HG03280 (cell line): ENCODE measurements around the gene OXT.

ENCODE experiments used
- ATAC-seq: cut with Tn5 transposase; IDR thresholded peaks from one replicate; pipeline ENCODE4 v1.9.1; 2021; ENCODE audit warnings: mild to moderate bottlenecking, moderate library complexity; ENCODE audit not compliant: unreplicated experiment

The OXT gene

DNA sequence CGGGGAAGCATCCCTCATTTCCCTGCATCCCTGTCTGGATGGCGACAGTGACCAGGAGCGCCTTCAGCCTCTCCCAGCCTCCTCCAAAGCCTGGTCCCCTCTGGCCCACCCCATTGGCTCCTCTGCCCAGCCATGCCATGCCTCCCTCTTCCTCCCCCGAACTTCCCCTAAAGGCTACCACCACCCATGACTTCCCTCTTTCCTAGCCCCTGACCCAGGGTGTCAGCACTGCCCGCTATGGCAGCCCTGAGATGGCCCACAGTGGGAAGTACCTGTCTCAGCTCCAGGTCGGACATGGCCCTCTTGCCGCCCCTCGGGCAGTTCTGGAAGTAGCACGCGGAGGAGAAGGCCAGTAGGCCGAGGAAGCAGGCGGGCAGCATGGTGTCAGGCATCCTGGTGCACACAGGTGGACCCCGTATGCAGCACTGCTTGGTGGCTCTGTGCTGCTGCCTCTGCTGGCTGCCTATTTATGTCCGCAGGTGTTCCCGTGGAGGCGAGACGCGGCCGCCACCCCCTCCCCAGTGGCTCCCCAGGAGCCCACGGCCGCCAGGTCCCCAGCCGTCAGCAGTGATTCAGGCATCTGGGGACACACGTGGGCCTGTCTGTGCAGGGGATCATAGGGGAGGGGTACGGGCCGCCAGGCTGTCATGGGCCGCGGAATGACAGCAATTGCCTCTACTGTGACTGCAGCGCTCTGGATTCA lies 13.0 kb downstream of the OXT start, which contains the start of gene AVP:
AVP (minus strand) TSS at position 442 of the 703 bp plus-strand sequence; CDS start at position 392, 50 bp downstream.
- no peak for ATAC-seq

DNA sequence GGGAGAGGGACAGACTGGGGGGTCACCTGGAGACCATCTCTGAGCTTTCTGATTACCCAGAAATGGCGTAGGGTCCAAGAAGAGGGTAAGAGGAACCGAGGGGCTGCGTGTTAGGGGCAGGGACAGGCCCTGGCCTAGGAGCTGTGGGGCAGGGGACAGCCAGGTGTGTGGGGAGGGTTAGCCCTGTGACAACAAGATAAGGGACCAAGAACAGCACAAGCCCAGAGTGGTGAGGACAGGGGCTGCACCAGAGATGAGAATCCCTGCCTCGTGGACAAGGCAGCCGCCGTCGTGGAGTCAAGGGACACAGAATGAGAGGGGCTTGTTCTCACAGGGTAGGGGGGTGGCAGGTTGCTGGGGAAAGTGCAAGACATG lies 13.6 kb downstream of the OXT start:
- ATAC-seq: no peak

DNA sequence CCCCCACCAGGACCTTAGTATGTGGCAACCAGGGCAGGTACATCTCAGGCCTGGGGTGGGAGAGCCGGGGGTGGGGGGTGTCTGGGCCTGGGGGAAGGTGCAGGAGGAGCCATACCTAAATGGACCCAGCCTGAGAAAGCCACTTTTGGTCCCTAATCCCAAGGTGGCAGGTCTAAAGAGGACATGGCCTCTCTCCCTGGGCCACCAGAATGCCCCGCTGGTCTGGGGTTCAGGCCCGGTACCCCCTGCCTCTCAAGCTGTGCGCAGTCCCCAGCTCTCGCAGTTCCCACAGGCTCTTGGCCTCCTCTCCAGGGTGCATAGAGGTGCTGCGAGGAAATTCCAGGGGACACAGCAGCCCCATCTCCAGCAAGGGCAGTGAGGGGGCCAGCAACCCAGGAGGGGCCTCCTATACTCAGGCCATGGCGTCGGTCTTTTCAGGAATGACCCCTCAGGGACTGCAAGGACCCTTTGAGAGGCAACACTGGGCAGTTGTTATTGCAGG lies 14.2 kb downstream of the OXT start:
- ATAC-seq: no peak

DNA sequence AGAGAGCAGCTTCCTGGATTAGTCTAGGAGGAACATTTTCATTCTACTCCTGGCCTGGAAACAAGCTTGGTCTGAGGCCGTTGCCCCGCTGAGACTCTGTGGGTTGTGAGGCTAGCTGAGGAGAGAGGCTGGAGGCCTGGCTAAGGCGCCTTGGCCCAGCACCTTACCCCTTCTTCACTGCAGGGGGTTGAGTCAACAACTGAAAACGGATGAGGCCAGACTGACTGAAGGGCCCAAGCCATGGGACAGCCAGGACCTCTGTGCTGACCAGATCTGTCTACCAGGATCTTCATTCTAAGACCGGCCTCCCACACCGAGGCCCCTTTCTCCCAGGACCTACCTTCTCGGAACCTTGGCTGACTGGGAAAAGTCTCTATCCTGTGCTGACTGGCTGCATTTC lies 16.6 kb downstream of the OXT start:
- ATAC-seq: no peak

DNA sequence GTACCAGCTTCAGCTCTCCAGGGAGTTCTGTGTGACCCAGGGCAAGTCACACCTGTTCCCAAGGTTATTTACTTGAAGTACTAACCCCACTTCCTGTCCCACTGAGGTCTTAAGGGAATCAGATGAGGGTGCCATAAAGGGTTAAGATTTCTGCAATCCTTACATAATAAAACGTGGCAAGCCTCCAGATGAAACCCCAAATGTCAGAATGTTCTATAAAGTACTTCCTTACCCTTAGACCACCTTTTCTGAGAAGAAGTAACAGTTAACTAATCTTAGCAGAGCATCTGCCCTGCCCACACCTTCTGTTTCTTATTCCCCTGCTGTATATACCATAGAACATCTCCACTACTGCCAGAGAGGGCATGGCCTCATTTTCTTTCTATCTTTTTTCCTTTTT lies 19.1 kb downstream of the OXT start:
- ATAC-seq: no peak

DNA sequence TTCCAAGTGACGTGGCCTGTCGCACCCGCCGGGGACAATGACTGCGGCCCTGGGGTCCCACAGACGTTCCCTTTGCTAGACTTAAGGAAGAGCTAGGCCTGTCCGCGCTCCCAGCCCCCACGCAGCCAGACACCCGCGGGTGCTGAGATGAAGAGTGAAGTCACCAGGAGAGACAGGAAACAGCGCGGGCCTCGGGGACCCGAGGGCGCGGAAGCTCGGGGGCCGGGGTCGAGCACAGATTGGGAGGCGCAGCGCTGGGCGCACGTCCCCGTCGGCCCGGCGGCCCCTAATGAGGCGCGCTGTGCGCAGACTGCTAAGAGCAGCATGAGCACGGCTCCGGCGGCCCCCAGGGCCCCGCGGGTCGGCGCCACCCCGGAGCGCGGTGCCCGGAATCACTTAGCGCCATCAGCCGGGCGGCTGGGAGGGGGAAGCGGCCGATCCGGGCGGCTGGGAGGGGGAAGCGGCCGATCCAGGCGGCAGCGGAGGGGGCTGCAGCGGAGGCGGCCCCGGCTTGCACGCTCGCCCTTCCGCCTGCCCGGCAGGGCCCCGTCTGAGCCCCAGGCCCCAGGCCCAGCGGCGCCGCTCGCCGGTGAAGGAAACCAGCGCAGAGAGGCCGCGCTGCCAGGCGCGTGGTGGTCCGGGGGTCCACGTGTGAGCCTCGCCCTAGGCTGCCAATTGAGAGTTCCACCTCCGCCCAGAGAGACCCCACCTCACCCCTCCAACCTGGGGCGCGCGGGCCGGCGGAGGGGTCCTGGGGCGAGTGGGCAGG lies 21.4 kb downstream of the OXT start:
- no peak for ATAC-seq

DNA sequence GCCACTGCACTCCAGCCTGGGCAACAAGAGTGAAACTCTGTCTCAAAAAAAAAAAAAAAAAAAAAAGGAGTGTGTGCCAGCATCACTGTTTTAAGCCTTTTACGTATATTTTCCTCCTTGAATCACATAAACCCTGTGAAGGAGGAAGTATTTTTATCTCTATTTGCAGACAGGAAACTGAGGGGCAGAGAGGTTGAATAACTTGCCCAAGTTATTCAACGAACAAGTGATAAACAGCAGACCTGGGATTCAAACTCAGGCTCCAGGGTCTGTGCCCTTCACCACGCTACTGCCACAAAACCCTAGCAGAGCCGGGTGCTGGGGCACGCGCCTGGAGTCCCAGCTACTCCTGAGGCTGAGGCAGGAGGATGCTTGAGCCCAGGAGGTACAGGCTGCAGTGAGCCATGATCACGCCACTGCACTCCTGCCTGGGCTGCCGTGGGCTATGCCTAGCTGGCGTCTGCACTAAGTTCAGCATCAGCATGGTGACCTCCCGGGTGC lies 22.5 kb downstream of the OXT start:
- no peak for ATAC-seq

DNA sequence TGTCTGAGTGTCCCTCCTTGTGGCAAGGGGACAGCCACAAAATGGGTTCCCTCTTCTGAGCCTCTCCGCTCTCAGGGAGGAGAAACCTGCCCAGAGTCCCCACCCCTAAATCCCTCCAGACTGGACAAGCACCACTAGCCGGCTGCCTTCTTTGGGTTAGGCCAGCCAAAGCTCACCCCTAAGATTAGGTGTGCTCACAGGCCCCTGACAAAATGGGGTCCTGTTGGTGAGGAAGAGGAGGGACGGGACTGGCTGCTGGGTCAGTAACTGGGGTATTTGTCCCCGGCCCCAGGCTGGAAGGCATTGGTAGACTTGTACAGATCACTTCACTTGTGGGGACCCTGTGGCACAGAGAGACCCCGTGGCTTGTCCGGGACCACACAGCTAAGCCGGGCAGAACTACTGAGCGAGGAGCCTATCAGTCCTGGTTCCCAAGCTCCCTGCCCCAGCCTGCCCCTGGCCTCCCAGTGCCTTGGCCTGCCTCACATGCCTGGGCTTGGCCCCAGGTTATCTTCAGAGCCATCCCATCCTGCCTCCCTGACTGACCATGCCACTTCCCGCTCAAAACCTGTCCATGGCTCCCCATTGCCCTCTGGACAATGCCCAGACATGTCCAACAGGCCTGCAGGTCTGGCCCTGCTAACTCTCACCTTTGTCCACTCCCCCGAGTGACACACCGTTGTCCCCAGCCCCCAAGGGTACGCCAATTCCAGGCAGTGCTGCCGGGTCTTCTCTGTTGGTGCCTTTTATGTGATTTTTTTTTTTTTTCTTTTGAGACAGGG lies 23.6 kb downstream of the OXT start:
- no peak for ATAC-seq

DNA sequence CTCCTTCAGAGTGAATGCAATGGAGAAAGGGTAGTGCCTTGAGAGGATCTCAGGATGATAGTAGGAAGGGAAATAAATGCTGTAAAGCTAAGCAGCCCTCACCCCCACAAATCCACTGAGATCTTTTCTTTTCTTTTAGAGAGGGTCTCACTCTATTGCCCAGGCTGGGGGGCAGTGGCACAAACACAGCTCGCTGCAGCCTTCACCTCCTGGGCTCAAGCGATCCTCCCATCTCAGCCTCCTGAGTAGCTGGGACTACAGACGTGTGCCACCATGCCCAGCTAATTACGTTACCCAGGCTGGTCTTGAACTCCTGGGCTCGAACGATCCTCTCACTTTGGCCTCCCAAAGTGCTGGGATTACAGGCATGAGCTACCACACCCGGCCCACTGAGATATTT lies 29.1 kb downstream of the OXT start:
- no peak for ATAC-seq

DNA sequence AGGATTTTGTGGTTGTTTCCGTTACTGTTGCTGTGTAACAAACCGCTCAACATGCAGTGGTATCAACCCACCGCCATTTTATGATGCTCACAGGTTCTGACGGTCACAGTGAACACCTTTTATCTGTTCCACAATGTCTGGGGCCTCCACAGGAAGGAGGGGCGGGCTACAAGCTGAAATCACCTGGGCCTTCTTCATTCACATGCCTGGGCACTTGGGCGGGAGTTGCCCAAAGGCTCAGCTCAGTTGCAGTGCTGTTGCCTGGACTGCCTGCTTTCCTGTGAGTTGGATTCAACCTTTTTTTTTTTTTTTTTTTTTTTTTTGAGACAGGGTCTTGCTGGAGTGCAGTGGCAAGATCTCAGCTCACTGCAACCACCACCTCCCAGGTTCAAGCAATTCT lies 29.8 kb downstream of the OXT start:
- no peak for ATAC-seq

DNA sequence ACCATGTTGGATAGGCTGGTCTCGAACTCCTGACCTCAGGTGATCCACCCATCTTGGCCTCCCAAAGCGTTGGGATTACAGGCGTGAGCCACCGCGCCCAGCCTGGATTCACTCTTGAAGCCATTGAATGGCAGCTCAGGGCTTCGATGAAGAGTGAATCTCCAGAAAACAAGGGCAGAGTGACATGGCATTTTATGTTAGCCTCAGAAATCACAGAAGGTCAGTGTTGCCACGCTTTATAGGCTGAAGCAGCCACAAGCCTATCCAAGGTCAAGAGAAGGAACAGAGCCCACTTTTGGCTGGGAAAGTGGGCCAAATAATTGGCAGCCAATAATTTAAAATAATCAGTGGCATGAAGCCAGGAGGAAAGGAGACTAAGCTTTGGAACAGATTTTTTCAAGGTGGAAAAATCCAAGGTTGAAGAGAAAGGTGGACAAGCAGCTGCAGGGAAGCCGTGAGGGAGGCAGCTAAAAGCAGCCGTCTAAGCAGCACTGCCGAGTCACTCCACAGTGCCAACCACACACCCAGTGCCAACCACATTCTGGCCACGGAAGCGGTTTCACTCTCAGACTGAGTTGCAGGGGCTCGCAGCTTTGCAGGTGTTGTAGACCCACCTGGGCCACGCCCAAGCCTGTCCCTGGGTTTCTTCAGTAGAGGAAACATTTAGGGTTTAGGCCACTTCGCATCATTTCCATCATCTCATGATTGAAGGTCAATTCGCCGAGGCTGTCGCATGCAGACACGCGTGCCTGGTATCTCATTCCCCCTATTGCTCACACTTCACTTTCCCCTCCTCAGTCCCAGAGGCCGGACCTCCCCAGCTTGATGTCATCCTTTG lies 30.5 kb downstream of the OXT start:
- ATAC-seq: no peak

DNA sequence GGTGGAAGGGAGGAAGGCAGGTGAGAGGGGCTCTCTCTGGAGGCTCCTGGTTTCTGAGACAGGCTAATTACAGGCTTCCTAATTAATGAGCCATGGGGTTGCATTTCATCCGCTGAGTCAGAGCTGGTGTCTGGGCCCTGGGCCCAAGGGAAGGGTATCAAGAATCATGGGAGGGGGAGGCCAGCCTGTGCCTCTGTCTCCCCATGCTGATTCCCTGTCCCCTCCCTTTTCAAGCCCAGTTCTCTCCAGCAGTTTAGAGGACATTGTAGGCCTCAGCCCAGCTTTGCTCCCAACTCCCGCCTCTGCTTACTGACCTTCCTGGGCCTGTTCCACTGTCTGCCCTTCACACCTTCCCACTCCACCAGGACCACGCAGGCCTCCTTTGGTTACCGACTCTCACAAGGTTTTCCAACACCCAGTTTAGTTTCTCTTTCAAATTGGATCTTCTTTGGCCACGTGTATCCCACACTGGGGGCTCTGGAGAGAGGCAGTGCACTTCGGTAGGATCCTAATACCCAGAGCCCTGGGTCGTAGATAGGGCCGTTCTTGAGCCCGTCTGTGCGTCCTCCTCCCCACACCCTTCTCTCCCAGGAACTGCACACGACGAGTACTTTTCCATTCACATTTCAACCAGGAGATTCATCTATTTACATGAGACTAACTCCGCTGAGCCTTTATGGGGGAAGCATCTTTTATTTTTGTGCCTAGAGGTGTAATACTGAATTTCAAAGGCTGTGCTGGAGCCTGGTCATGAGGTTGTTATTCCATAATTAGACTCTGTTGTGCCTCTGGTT lies 31.4 kb downstream of the OXT start:
- no peak for ATAC-seq

DNA sequence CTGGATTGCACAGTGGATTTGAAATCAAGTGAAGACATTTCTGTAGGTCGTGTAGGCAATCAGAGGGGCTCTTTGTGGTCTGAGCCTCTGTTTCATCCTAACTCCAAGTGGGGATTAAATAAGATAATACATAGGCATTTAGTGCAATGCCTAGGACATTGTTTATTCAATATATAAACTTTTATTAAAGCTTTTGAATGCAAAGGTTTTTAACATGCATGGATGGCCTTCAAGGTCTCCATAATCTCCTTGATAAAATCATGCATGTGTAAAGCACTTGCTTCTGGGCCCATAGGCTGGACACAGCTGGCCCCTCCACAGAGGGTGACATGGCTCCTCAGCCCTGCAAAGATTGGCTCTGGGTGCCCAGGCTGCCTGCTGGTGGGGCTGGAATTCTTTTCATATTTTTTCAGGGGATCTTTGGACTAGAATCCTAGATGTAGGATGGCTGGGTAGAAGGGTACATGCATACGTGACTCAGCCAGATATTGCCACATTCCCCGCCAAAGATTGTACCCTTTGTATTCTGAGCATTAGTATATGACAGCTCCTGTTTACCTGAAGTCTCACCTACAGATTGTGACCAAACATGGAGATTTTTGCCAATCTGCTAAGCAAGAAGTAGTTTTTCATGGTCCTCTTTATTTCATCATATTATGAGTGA lies 32.1 kb downstream of the OXT start:
- ATAC-seq: no peak

DNA sequence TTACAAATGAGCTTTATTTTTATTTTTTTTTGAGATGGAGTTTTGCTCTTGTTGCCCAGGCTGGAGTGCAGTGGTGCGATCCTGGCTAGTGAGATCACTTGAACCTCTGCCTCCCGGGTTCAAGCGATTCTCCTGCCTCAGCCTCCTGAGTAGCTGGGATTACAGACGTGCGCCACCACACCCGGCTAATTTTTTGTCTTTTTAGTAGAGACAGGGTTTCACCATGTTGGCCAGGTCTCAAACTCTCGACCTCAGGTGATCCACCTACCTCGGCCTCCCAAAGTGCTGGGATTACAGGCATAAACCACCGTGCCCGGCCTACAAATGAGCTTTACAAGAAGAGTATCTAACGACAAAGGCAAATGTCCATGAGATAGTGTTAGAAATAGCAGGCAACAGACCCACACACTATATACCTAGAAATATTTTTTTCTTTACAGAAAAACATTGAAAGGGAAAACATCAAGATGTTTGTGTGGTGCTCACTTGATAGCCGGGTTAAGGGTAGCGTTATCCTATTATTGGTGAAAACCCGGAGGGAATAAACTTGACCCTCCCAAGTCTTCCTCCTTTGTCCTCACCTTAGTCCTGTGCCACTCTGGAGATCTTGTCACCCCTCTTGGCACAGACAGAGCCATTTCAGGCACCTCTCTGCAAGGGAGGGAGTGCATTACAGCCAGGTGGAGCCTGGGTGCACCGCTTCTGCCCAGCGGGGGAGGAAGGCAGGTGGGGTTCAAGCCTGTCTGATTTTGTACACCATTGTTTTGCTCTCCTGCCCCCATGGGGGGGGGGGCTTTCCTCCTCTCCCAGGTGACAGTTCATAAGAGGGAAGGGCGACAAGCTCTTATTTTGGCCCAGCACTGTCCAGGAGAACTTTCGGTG lies 34.1 kb downstream of the OXT start:
- ATAC-seq: no peak

DNA sequence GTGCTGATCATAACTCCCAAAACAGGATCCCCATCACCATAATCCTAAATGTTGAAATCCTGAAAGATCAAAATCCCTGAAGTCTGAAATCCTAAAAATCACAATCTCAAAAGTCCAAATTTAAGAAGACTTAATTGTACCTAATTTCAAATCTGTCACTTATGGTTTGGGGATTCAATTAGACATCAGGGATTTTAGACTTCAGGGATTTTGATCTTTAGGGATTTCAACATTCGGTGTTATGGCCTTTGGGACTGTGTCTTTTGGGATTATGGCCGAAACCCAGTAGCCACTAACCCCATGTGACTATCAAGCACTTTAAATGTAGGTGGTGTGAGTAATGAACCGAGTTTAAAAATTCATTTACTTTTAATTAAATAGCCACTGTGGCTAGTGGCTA lies 34.8 kb downstream of the OXT start:
- ATAC-seq: no peak

DNA sequence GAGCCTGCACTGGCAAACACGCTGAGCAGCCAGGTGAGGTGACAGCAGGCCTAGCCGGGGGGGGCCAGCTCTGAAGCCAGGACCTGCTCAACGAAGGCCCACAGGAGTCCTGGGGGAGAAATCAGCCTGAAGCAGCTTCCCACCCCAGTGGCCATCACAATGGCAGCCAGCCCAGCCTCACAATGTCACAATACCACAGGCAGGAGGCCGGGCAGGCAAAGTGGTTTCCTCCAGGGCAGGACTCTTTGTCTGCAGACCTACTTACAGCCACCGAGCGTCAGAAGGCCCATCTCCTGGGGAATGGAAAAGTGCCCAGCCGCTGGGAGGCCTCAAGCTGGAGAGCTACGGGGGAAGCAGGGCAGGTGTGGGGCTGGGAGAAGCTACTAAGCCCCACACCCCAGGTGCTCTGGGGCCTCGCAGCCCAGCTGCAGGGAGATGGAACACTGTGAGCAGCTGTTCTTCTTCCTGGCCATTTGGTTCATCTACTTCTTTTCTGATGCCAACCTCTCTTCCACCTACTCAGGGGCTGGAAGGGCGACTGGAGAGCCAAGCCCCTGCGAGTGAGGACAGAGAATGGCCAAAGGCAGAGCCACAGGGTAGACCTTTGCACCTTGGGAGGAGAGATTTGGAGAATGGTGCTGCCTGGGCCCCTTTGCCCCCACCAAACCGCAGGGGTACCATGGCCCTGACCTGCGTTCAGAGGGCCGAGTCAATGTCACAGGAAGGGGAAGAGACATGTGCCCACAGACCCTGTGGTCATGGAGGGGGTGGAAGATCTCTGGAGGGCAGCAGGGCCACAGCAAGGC lies 35.4 kb downstream of the OXT start:
- no peak for ATAC-seq

DNA sequence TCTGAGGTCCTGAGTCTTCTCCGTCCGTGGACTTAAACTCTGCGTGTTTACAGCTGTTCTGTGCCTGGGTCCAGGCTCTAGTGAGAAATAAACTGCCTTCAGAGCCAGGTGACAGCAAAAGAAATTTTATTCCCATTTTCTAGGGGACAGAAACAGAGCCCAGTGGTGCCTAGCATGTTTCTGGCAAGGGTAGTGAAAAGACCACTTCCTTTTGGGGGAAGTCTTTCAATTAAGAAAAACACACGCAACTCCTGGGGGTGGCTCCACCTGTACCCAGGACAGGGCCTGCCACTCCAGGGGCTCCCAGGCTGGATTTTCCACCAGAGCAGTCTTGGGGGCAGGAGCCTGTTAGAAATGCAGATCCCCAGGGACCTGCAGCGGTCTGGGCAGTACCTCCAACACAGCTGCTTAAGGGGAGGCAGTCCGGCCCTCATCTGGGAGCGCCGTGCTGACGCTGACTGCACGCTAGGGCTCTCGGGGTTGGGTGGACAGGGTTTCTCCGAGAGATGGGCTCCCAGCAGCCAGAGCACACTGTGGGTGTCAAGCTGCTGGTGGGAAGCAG lies 36.1 kb downstream of the OXT start:
- ATAC-seq: no peak
